ENCODE data around the gene FBXO3.
"Not testable (repeated sequence)": the region's sequence is repeated elsewhere in the genome, so short reads cannot be mapped to it uniquely, and the experiment has no call there.

Gene FBXO3

GRCh38 chr11:33802194-33802950 lies 28.1 kb upstream of the FBXO3 start:
- TF ChIP-seq, protein P1, sequence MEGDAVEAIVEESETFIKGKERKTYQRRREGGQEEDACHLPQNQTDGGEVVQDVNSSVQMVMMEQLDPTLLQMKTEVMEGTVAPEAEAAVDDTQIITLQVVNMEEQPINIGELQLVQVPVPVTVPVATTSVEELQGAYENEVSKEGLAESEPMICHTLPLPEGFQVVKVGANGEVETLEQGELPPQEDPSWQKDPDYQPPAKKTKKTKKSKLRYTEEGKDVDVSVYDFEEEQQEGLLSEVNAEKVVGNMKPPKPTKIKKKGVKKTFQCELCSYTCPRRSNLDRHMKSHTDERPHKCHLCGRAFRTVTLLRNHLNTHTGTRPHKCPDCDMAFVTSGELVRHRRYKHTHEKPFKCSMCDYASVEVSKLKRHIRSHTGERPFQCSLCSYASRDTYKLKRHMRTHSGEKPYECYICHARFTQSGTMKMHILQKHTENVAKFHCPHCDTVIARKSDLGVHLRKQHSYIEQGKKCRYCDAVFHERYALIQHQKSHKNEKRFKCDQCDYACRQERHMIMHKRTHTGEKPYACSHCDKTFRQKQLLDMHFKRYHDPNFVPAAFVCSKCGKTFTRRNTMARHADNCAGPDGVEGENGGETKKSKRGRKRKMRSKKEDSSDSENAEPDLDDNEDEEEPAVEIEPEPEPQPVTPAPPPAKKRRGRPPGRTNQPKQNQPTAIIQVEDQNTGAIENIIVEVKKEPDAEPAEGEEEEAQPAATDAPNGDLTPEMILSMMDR (IDR thresholded peaks at IDR 0.05; ENCODE audit: low read depth, low read length) = no peak
- no peak for TF ChIP-seq MAX (IDR thresholded peaks at IDR 0.05; ENCODE audit: low read depth, low read length)
- no peak for TF ChIP-seq POLR2A (IDR thresholded peaks at IDR 0.05; ENCODE audit: extremely low read depth, insufficient read length)
- TF ChIP-seq MYC (IDR thresholded peaks at IDR 0.05; ENCODE audit: low read depth, low read length) = no peak
- H3K4me3 ChIP-seq (ENCODE audit: low read depth, low read length) = no peak overlapping the region
- peak; percentile 58 for DNase-seq (ENCODE audit: low read depth)

- DNase-seq (ENCODE audit: low read depth) = no peak
- H3K4me3 ChIP-seq (ENCODE audit: low read depth, low read length) = no peak overlapping the region
- TF ChIP-seq MYC (IDR thresholded peaks at IDR 0.05; ENCODE audit: low read depth, low read length) (no peak), POLR2A (IDR thresholded peaks at IDR 0.05; ENCODE audit: extremely low read depth, insufficient read length) (no peak), MAX (IDR thresholded peaks at IDR 0.05; ENCODE audit: low read depth, low read length) (no peak)
- TF ChIP-seq, protein P1 (IDR thresholded peaks at IDR 0.05; ENCODE audit: low read depth, low read length) = no peak
Observed at GRCh38 chr11:33801821-33802193, 27.5 kb upstream of the FBXO3 start.

DNA sequence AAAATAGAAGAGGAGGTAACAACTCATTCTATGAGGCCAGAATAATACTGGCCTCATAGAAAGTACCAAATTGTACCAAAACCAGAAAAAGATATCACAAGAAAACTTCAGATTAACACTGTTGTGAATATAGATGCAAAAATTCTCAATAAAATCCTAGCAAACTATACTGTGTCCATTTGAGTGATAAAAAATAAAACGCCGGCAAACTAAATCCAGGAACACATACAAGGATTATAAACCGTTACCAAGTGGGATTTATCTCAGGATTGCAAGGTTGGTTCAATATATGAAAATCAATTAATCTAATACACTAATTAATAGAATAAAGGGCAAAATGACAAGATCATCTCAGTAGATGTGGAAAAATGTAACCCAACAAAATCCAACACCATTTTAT lies 23.6 kb upstream of the FBXO3 start:
- TF ChIP-seq MAX (IDR thresholded peaks at IDR 0.05; ENCODE audit: low read depth, low read length) (no peak), MYC (IDR thresholded peaks at IDR 0.05; ENCODE audit: low read depth, low read length) (no peak), POLR2A (IDR thresholded peaks at IDR 0.05; ENCODE audit: extremely low read depth, insufficient read length) (no peak)
- TF ChIP-seq, protein P1 (IDR thresholded peaks at IDR 0.05; ENCODE audit: low read depth, low read length) = no peak
- no peak overlapping the region for H3K4me3 ChIP-seq (ENCODE audit: low read depth, low read length)
- DNase-seq (ENCODE audit: low read depth) = no peak

DNA sequence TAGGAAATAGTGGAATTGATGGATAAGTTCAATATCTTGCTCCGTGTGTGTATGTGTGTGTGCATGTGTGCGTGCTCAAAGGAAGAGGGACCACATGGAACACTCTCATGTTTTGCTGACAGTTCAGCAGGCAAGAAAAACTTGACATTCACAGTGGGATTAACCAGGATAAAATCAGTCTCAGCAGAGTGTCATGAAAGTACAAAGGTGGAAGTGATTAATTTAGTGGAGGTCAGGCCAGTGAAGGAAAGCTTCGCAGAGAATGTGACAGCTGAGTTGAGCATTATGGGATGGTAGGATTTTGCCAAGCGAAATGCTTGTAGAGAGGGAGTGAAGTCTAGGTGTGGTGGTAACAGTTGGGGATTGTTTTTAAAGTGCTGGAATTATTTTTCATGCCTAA lies 15.7 kb upstream of the FBXO3 start:
- TF ChIP-seq MAX (IDR thresholded peaks at IDR 0.05; ENCODE audit: low read depth, low read length) = no peak
- no peak for TF ChIP-seq POLR2A (IDR thresholded peaks at IDR 0.05; ENCODE audit: extremely low read depth, insufficient read length)
- TF ChIP-seq, protein P1 (IDR thresholded peaks at IDR 0.05; ENCODE audit: low read depth, low read length) = no peak
- no peak for TF ChIP-seq MYC (IDR thresholded peaks at IDR 0.05; ENCODE audit: low read depth, low read length)
- H3K4me3 ChIP-seq (ENCODE audit: low read depth, low read length) = no peak overlapping the region
- DNase-seq (ENCODE audit: low read depth) = no peak

GRCh38 chr11:33788095-33788494 lies 13.8 kb upstream of the FBXO3 start:
- not testable (repeated sequence) for H3K4me3 ChIP-seq (ENCODE audit: low read depth, low read length); DNase-seq (ENCODE audit: low read depth)

DNA sequence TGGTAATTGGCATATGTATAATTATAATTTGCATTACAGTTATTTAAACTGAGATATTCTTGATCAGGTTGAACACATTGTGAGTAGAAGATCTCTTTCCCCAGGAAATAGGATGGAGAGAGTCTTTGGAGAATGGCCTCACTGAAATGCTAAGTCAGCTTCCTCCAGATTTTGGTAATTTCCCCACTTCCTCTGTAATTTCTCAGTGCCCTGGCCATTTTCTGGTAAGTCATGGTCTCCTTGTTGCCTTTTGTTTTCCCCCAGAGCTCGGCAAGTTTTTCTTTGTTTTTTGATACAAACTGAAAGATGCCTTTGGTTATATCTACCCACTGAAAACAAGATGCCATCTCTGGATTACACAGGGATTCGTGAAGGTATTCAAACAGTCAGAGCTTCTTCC lies 12.8 kb upstream of the FBXO3 start:
- TF ChIP-seq, protein P1 (IDR thresholded peaks at IDR 0.05; ENCODE audit: low read depth, low read length) = no peak
- TF ChIP-seq MAX (IDR thresholded peaks at IDR 0.05; ENCODE audit: low read depth, low read length) = no peak
- no peak for TF ChIP-seq POLR2A (IDR thresholded peaks at IDR 0.05; ENCODE audit: extremely low read depth, insufficient read length)
- no peak for TF ChIP-seq MYC (IDR thresholded peaks at IDR 0.05; ENCODE audit: low read depth, low read length)
- H3K4me3 ChIP-seq (ENCODE audit: low read depth, low read length) = no peak overlapping the region
- no peak for DNase-seq (ENCODE audit: low read depth)
